Measurements from ENCODE around the gene GSTM2. TPM values are rescaled to one million over a fixed set of nuclear protein-coding genes. Genes with fewer than 3 reads are reported as not detected.

The GSTM2 gene
- total RNA-seq, 1 donor from 2014 or later = 76.9 TPM

DNA sequence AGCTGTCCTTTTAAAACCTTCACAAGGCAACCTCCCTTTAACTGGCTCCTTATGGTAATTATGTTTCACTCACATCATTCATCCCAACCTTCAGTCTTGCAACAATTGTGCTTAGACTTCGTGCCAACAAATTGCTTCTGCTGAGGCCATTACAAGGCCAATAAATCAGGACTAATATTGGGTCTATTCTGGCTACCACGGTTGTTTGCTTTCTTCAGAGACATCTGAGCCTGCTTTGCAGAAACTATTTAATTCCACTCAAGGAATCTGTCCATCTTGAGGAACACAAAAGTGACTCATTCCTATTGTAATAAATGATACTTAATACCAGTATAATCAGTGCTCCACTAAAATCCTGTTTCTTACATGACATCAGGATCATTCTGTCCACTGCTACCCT is 14.6 kb upstream of the GSTM2 start:
- peaks cover 33% of the 10 kb centered on the region for H3K27me3 Mint-ChIP-seq
- DNase-seq (ENCODE audit: low spot score, unreplicated experiment) = no peak
- TF ChIP-seq CTCF (IDR thresholded peaks at IDR 0.05; ENCODE audit: unreplicated experiment) = no peak
- no peaks in the 10 kb centered on the region for H3K9me3 Mint-ChIP-seq (ENCODE audit: low read depth)
- H3K27ac Mint-ChIP-seq = no peak overlapping the region
- peaks cover 20% of the 10 kb centered on the region for H3K4me1 Mint-ChIP-seq (ENCODE audit: low read depth)
- H3K36me3 Mint-ChIP-seq (ENCODE audit: insufficient read depth) = peaks cover 1% of the 10 kb centered on the region
- H3K4me3 Mint-ChIP-seq (ENCODE audit: low read depth) = no peak overlapping the region

- H3K36me3 Mint-ChIP-seq (ENCODE audit: insufficient read depth) = peaks cover 5% of the 10 kb centered on the region
- H3K27me3 Mint-ChIP-seq = peaks cover 33% of the 10 kb centered on the region
- H3K9me3 Mint-ChIP-seq (ENCODE audit: low read depth) = no peaks in the 10 kb centered on the region
- no peak overlapping the region for H3K4me3 Mint-ChIP-seq (ENCODE audit: low read depth)
- H3K27ac Mint-ChIP-seq = no peak overlapping the region
- peaks cover 20% of the 10 kb centered on the region for H3K4me1 Mint-ChIP-seq (ENCODE audit: low read depth)
- no peak for TF ChIP-seq CTCF (IDR thresholded peaks at IDR 0.05; ENCODE audit: unreplicated experiment)
- no peak for DNase-seq (ENCODE audit: low spot score, unreplicated experiment)
Measured at GRCh38 chr1:109654519-109654918, 13.3 kb upstream of the GSTM2 start.

DNA sequence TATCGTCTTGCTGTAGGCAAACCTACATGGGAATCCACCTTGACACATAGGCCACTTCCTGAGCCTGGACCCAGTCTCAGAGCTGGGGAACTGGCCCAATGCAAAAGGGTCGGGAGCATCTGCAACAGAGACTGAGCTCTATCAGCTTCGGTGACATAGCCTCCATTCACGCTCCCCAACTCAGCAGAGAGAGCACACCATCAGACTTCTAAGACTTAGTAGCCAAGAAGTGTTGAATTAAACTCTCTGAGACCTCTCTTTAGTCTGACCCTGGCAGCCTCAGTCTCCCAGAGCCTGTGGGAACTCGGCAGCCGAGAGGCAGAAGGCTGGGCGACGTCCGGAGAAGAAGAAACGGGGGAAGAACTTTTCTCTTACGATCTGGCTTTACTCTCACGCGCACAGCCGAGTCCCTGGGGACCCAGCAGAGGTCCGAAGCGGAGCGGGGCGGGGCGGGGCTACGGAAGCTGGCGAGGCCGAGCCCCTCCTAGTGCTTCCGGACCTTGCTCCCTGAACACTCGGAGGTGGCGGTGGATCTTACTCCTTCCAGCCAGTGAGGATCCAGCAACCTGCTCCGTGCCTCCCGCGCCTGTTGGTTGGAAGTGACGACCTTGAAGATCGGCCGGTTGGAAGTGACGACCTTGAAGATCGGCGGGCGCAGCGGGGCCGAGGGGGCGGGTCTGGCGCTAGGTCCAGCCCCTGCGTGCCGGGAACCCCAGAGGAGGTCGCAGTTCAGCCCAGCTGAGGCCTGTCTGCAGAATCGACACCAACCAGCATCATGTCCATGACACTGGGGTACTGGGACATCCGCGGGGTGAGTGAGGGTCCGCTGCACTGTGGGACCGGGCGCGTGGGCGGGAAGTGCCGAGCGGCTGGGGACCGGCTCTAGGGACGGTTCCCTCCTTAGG is 12.0 kb upstream of the GSTM2 start, which contains the start of gene GSTM4:
GSTM4 (plus strand) TSS at position 485 of the 905 bp plus-strand sequence; CDS start at position 776, 291 bp downstream.
- peaks cover 27% of the 10 kb centered on the region for H3K27me3 Mint-ChIP-seq
- H3K4me1 Mint-ChIP-seq (ENCODE audit: low read depth) = peaks cover 20% of the 10 kb centered on the region
- no peaks in the 10 kb centered on the region for H3K9me3 Mint-ChIP-seq (ENCODE audit: low read depth)
- TF ChIP-seq CTCF (IDR thresholded peaks at IDR 0.05; ENCODE audit: unreplicated experiment) = no peak
- peak within 1 kb of the TSS; percentile 94 for H3K27ac Mint-ChIP-seq
- H3K4me3 Mint-ChIP-seq (ENCODE audit: low read depth) = peak within 1 kb of the TSS; percentile 85
- H3K36me3 Mint-ChIP-seq (ENCODE audit: insufficient read depth) = peaks cover 10% of the 10 kb centered on the region
- peak; percentile 64 for DNase-seq (ENCODE audit: low spot score, unreplicated experiment)

- Mint-ChIP-seq H3K9me3 (ENCODE audit: low read depth) (no peaks in the 10 kb centered on the region), H3K27me3 (peaks cover 17% of the 10 kb centered on the region), H3K4me1 (ENCODE audit: low read depth) (peaks cover 15% of the 10 kb centered on the region), H3K27ac (no peak overlapping the region), H3K4me3 (ENCODE audit: low read depth) (peak overlapping the region; percentile 85), H3K36me3 (ENCODE audit: insufficient read depth) (peaks cover 10% of the 10 kb centered on the region)
- DNase-seq (ENCODE audit: low spot score, unreplicated experiment) = no peak
- TF ChIP-seq CTCF (IDR thresholded peaks at IDR 0.05; ENCODE audit: unreplicated experiment) = no peak
Measured at GRCh38 chr1:109657395-109657794, 10.5 kb upstream of the GSTM2 start.

GRCh38 chr1:109657970-109658369 is 9.9 kb upstream of the GSTM2 start:
- H3K27ac Mint-ChIP-seq = no peak overlapping the region
- H3K4me3 Mint-ChIP-seq (ENCODE audit: low read depth) = peak overlapping the region; percentile 37
- DNase-seq (ENCODE audit: low spot score, unreplicated experiment) = no peak
- no peak for TF ChIP-seq CTCF (IDR thresholded peaks at IDR 0.05; ENCODE audit: unreplicated experiment)
- H3K36me3 Mint-ChIP-seq (ENCODE audit: insufficient read depth) = peaks cover 10% of the 10 kb centered on the region
- no peaks in the 10 kb centered on the region for H3K9me3 Mint-ChIP-seq (ENCODE audit: low read depth)
- peaks cover 13% of the 10 kb centered on the region for H3K4me1 Mint-ChIP-seq (ENCODE audit: low read depth)
- peaks cover 15% of the 10 kb centered on the region for H3K27me3 Mint-ChIP-seq
